Testis (tissue), 2 donors: ENCODE data around the gene SMIM29.

Experiments used
- POLR2A ChIP-seq: fragments of 450-650 bp; IDR thresholded peaks from one replicate; pipeline ENCODE4 v1.6.1; 2017; ENCODE audit warnings: antibody characterized with exemption, mild to moderate bottlenecking, moderate library complexity
- TF ChIP-seq, protein P1 (sequence below), 3 experiments: fragments of 450-650 bp in 2 of 3; fragments of 200-600 bp in 1 of 3; sonication (generic) in 1 of 3; IDR thresholded peaks; one replicate each; pipeline ENCODE4 v1.5.1; 2016 to 2019; ENCODE audit warnings: antibody characterized with exemption in 3 of 3, mild to moderate bottlenecking in 2 of 3, moderate library complexity in 1 of 3

DNA sequence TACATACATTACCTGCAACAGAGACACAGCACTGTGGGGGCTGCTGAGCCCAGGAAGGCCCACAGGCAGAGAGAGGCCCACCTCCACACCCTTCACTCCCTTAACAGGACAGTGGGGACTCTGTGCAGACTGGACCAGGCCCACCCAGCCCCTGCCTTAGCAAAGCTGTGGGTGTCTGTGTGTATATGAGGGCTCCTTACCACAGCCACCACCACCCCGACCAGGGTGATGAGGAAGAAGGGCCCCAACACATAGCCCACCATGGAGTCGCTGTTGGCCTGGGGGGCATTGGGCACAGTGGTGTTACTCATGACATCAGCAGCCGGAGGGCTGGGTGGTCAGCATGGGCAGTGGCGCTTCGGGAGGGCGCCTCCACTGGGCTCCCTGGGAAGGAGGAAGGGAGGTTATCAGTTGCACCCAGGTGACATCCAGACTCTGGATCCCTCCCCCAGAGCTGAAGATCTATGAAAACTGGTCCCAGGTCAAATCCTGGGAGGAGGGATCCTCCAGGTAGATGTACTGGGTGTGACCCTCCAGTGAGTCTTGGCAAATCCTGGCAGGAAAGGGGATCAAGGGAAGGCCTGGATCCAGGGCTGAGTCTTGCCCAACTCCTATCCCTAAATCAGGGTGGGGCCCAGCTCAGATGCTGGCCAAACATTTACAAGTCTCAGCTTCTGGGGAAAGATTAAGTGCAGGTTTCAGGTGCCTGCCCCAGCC is 1.2 kb downstream of the SMIM29 start:
- TF ChIP-seq, protein P1, sequence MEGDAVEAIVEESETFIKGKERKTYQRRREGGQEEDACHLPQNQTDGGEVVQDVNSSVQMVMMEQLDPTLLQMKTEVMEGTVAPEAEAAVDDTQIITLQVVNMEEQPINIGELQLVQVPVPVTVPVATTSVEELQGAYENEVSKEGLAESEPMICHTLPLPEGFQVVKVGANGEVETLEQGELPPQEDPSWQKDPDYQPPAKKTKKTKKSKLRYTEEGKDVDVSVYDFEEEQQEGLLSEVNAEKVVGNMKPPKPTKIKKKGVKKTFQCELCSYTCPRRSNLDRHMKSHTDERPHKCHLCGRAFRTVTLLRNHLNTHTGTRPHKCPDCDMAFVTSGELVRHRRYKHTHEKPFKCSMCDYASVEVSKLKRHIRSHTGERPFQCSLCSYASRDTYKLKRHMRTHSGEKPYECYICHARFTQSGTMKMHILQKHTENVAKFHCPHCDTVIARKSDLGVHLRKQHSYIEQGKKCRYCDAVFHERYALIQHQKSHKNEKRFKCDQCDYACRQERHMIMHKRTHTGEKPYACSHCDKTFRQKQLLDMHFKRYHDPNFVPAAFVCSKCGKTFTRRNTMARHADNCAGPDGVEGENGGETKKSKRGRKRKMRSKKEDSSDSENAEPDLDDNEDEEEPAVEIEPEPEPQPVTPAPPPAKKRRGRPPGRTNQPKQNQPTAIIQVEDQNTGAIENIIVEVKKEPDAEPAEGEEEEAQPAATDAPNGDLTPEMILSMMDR (IDR thresholded peaks at IDR 0.05): no peak
- TF ChIP-seq POLR2A: no peak
